ENCODE measurements around the gene RPS23.
"Not testable (repeated sequence)": the region's sequence is repeated elsewhere in the genome, so short reads cannot be mapped to it uniquely, and the experiment has no call there.

The RPS23 gene

GRCh38 chr5:82276800-82277612, 1.1 kb downstream of the RPS23 start:
- H3K9me3 Mint-ChIP-seq = no peaks in the 10 kb centered on the region
- H3K36me3 Mint-ChIP-seq (ENCODE audit: low read depth) = peaks cover 65% of the 10 kb centered on the region
- intact Hi-C loops (cut with micrococcal nuclease) = loop anchor here (5.0 to 10.0 kb wide), 3 partner anchors 305 to 1198 kb away; partner anchors contain the start of genes ATG10, VCAN and ZCCHC9
- peak overlapping the region; percentile 99 for H3K27ac Mint-ChIP-seq
- H3K4me3 Mint-ChIP-seq = peak overlapping the region; percentile 90
- H3K4me1 Mint-ChIP-seq (ENCODE audit: low read depth) = peaks cover 33% of the 10 kb centered on the region
- H3K27me3 Mint-ChIP-seq = no peaks in the 10 kb centered on the region

- Mint-ChIP-seq H3K4me1 (ENCODE audit: low read depth) (peaks cover 29% of the 10 kb centered on the region), H3K4me3 (no peak overlapping the region), H3K9me3 (no peaks in the 10 kb centered on the region), H3K27ac (no peak overlapping the region), H3K27me3 (no peaks in the 10 kb centered on the region), H3K36me3 (ENCODE audit: low read depth) (peaks cover 70% of the 10 kb centered on the region)
- intact Hi-C loops (cut with micrococcal nuclease) = loop anchor here (5.0 to 10.0 kb wide), 3 partner anchors 303 to 1200 kb away; partner anchors contain the start of genes ATG10, VCAN and ZCCHC9
These were observed 2.9 kb downstream of the RPS23 start for GRCh38 chr5:82275216-82275664.

- Mint-ChIP-seq H3K27me3 (no peaks in the 10 kb centered on the region), H3K9me3 (no peaks in the 10 kb centered on the region), H3K36me3 (ENCODE audit: low read depth) (peaks cover 76% of the 10 kb centered on the region), H3K4me1 (ENCODE audit: low read depth) (peaks cover 22% of the 10 kb centered on the region), H3K27ac (peak overlapping the region; percentile 24), H3K4me3 (no peak overlapping the region)
- intact Hi-C loops (cut with micrococcal nuclease) = loop anchor here (5.0 to 10.0 kb wide), 3 partner anchors 302 to 1200 kb away; partner anchors contain the start of genes ATG10, VCAN and ZCCHC9
These were observed 3.6 kb downstream of the RPS23 start for GRCh38 chr5:82274343-82275211.

DNA sequence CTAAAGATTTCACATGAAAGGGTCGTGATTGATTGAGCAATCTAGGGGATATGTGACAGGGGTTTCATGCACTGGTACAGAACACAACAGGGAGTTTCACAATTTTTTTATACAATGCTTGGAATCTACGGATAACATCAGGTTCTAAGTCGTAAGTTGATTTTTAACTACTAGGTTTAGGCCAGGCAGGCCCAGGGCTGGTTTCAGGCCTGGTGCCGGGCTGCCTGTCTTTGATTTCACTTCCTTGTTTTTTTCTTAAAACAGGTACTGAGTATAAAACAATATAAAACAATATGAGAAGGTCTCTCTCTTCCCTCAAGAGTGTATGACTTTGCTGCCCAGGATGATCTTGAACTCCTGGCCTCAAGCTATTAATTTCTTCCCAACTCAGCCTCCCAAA, 4.7 kb downstream of the RPS23 start:
- H3K4me3 Mint-ChIP-seq, H3K27me3 Mint-ChIP-seq, H3K9me3 Mint-ChIP-seq, H3K27ac Mint-ChIP-seq: not testable (repeated sequence)
- intact Hi-C loops (cut with micrococcal nuclease) = loop anchor here (10.0 kb wide), 1 partner anchor 1201 kb away; the partner anchor contains the start of gene VCAN
- Mint-ChIP-seq H3K4me1 (ENCODE audit: low read depth) (peaks cover 22% of the 10 kb centered on the region), H3K36me3 (ENCODE audit: low read depth) (peaks cover 83% of the 10 kb centered on the region)

DNA sequence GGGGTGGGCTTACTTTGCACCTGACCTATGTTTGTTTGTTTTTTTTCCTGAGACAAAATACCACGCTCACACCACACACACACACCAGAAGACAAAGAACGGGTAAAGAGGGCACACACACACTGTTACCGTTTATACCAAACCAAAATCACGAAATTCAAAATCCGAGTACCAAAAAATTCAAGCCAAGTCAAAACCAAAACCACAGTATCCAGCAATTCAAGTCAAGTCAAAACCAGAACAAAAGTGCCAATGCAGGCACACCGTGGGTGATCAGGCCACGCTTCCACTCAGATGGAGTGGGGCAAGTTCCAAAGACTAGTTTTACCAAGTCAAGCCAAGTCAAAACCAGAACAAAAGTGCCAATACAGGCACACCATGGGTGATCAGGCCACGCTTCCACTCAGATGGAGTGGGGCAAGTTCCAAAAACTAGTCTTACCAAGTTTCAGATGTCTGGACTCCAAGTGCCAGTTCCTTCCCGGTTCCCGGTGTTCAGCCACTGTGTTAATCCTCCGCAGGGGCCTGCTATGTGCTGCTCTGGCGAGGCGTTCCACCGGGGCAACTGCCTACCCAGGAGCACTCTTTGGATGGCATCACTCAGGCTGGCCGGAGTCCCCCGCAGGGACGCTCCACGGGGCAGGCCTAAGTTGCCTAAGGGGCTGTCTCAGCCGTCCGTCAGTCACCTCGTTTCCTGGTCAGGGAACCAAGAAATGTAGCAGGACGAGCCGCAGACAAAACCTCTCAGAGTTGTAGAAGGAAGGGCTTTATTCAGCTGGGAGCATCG, 5.4 kb downstream of the RPS23 start:
- H3K36me3 Mint-ChIP-seq (ENCODE audit: low read depth) = peaks cover 80% of the 10 kb centered on the region
- H3K4me3 Mint-ChIP-seq, H3K9me3 Mint-ChIP-seq, H3K27ac Mint-ChIP-seq, H3K27me3 Mint-ChIP-seq: not testable (repeated sequence)
- peaks cover 22% of the 10 kb centered on the region for H3K4me1 Mint-ChIP-seq (ENCODE audit: low read depth)
- intact Hi-C loops (cut with micrococcal nuclease) = loop anchor here (10.0 kb wide), 1 partner anchor 1202 kb away; the partner anchor contains the start of gene VCAN

DNA sequence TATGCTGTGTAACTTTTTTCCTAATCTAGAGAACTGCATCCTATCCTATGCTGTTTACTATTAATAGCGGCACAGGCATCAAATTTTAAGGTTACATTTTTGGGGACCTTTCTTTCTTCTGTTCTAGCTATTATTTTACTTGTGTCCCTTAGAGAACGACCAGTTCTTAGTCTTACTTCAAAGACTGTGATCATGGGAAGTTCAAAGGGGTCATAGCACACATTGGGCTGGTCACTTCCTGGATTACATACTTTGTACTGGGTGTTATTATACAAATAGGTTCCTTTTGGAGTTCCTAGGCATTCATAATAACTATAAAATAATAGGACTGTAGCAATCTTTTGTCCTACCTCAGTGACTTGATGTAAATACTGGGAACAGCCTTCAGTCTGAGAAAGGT, 8.8 kb downstream of the RPS23 start:
- H3K4me3 Mint-ChIP-seq; H3K27me3 Mint-ChIP-seq; intact Hi-C loops (cut with micrococcal nuclease); H3K27ac Mint-ChIP-seq: not testable (repeated sequence)
- Mint-ChIP-seq H3K4me1 (ENCODE audit: low read depth) (peaks cover 12% of the 10 kb centered on the region), H3K36me3 (ENCODE audit: low read depth) (peaks cover 57% of the 10 kb centered on the region), H3K9me3 (peaks cover 25% of the 10 kb centered on the region)

- peaks cover 38% of the 10 kb centered on the region for H3K36me3 Mint-ChIP-seq (ENCODE audit: low read depth)
- H3K27me3 Mint-ChIP-seq; H3K4me1 Mint-ChIP-seq (ENCODE audit: low read depth); H3K27ac Mint-ChIP-seq; H3K4me3 Mint-ChIP-seq; intact Hi-C loops (cut with micrococcal nuclease): not testable (repeated sequence)
- peaks cover 25% of the 10 kb centered on the region for H3K9me3 Mint-ChIP-seq
These were observed 10.7 kb downstream of the RPS23 start for GRCh38 chr5:82267297-82267933.

GRCh38 chr5:82265047-82265446, 13.1 kb downstream of the RPS23 start:
- Mint-ChIP-seq H3K27ac (no peak overlapping the region), H3K27me3 (no peaks in the 10 kb centered on the region), H3K9me3 (peaks cover 25% of the 10 kb centered on the region), H3K4me3 (no peak overlapping the region), H3K4me1 (ENCODE audit: low read depth) (no peaks in the 10 kb centered on the region), H3K36me3 (ENCODE audit: low read depth) (peaks cover 27% of the 10 kb centered on the region)
- intact Hi-C loops (cut with micrococcal nuclease) = no loop called here

GRCh38 chr5:82259172-82259800, 18.9 kb downstream of the RPS23 start:
- H3K4me3 Mint-ChIP-seq = no peak overlapping the region
- H3K4me1 Mint-ChIP-seq (ENCODE audit: low read depth) = no peaks in the 10 kb centered on the region
- H3K9me3 Mint-ChIP-seq = no peaks in the 10 kb centered on the region
- H3K27ac Mint-ChIP-seq = no peak overlapping the region
- no peaks in the 10 kb centered on the region for H3K36me3 Mint-ChIP-seq (ENCODE audit: low read depth)
- intact Hi-C loops (cut with micrococcal nuclease) = loop anchor here (10.0 kb wide), 1 partner anchor 404 kb away; no protein-coding TSS in a partner anchor
- H3K27me3 Mint-ChIP-seq = no peaks in the 10 kb centered on the region

DNA sequence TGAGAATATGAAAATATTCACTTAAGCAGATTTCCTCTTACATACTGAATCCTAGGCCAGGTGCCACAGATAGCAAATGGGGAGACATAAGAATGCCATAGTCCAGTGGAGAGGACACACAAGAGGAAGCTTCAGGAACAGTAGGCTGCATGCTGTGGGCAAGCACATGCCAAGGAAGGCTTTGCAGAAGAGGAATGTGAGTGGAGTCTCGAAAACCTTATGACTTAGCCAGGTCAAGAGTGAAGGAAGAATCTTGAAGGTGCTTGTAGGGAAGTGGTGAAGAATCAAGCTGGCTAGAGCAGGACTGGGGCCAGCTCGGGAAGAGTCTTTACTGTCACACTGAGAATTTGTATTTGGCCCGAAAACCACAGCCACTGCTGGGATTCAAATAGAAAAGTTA, 20.4 kb downstream of the RPS23 start:
- Mint-ChIP-seq H3K27me3 (no peaks in the 10 kb centered on the region), H3K27ac (no peak overlapping the region), H3K4me3 (no peak overlapping the region), H3K36me3 (ENCODE audit: low read depth) (no peaks in the 10 kb centered on the region), H3K9me3 (no peaks in the 10 kb centered on the region), H3K4me1 (ENCODE audit: low read depth) (no peaks in the 10 kb centered on the region)
- intact Hi-C loops (cut with micrococcal nuclease) = loop anchor here (10.0 kb wide), 1 partner anchor 403 kb away; no protein-coding TSS in a partner anchor

- intact Hi-C loops (cut with micrococcal nuclease) = loop anchor here (10.0 kb wide), 1 partner anchor 402 kb away; no protein-coding TSS in a partner anchor
- H3K4me1 Mint-ChIP-seq (ENCODE audit: low read depth) = no peaks in the 10 kb centered on the region
- H3K4me3 Mint-ChIP-seq = no peak overlapping the region
- no peaks in the 10 kb centered on the region for H3K36me3 Mint-ChIP-seq (ENCODE audit: low read depth)
- H3K27me3 Mint-ChIP-seq = no peaks in the 10 kb centered on the region
- peak overlapping the region; percentile 10 for H3K27ac Mint-ChIP-seq
- H3K9me3 Mint-ChIP-seq = no peaks in the 10 kb centered on the region
These were observed 20.9 kb downstream of the RPS23 start for GRCh38 chr5:82257247-82257646.

- intact Hi-C loops (cut with micrococcal nuclease) = loop anchor here (10.0 kb wide), 1 partner anchor 401 kb away; no protein-coding TSS in a partner anchor
- H3K36me3 Mint-ChIP-seq (ENCODE audit: low read depth) = no peaks in the 10 kb centered on the region
- no peaks in the 10 kb centered on the region for H3K27me3 Mint-ChIP-seq
- no peak overlapping the region for H3K4me3 Mint-ChIP-seq
- H3K9me3 Mint-ChIP-seq = no peaks in the 10 kb centered on the region
- no peaks in the 10 kb centered on the region for H3K4me1 Mint-ChIP-seq (ENCODE audit: low read depth)
- peak overlapping the region; percentile 39 for H3K27ac Mint-ChIP-seq
These were observed 22.3 kb downstream of the RPS23 start for GRCh38 chr5:82255844-82256243.
